Myocyte (in vitro differentiated cells): ENCODE measurements around the gene DMBT1. TPM values are rescaled to one million over a fixed set of nuclear protein-coding genes. Genes with fewer than 3 reads are reported as not detected.

Experiments
- DNase-seq: peaks from one replicate; pipeline ENCODE4 v3.0.0-alpha.2; 2012; ENCODE audit warnings: low read depth
- total RNA-seq: library from RNA; depleted of rRNA; stranded (reverse); fragments of >200 nt; gene quantifications from 2 replicates; pipeline ENCODE4 v1.2.3, GENCODE V29; 2014

Gene DMBT1
- total RNA-seq, 1 donor from 2014 or later, result 93.9 TPM

GRCh38 chr10:122669045-122669444, 108.5 kb downstream of the DMBT1 start:
- no peak for DNase-seq

GRCh38 chr10:122669842-122670241, 109.3 kb downstream of the DMBT1 start:
- no peak for DNase-seq

GRCh38 chr10:122671355-122671754, 110.8 kb downstream of the DMBT1 start:
- DNase-seq, result no peak

GRCh38 chr10:122672655-122673054, 112.1 kb downstream of the DMBT1 start:
- no peak for DNase-seq

GRCh38 chr10:122673269-122673668, 112.7 kb downstream of the DMBT1 start:
- no peak for DNase-seq

GRCh38 chr10:122673731-122674130, 113.2 kb downstream of the DMBT1 start:
- DNase-seq, result no peak

- no peak for DNase-seq
Measured at GRCh38 chr10:122674781-122675180, 114.2 kb downstream of the DMBT1 start.

- DNase-seq, result no peak
Measured at GRCh38 chr10:122675278-122675677, 114.7 kb downstream of the DMBT1 start.

GRCh38 chr10:122678266-122678665, 117.7 kb downstream of the DMBT1 start:
- DNase-seq, result peak; percentile 79

GRCh38 chr10:122682522-122682921, 122.0 kb downstream of the DMBT1 start:
- no peak for DNase-seq

GRCh38 chr10:122688293-122688989, 127.9 kb downstream of the DMBT1 start:
- peak; percentile 71 for DNase-seq

GRCh38 chr10:122689146-122689820, 128.7 kb downstream of the DMBT1 start:
- no peak for DNase-seq

- no peak for DNase-seq
Measured at GRCh38 chr10:122692744-122693143, 132.2 kb downstream of the DMBT1 start.

Other genes with a start within 250 kb of the DMBT1 start
- 39.1 and 45.2 TPM in 2 replicates for gene PLEKHA1, start 186.0 kb upstream of the DMBT1 start, total RNA-seq
- 0.88 TPM in 1 of 2 replicates, not detected in the other for gene ARMS2, start 106.1 kb upstream of the DMBT1 start, total RNA-seq
- 1,617 and 1,959 TPM in 2 replicates for gene HTRA1, start 99.2 kb upstream of the DMBT1 start, total RNA-seq
- not detected in 2 replicates for gene C10orf120, start 139.1 kb downstream of the DMBT1 start, total RNA-seq